Activated naive CD8-positive, alpha-beta T cell treated with anti-CD3 and anti-CD28 coated beads, Interleukin-2, amount 50 U/mL, for 16 hours (primary cell): ENCODE results near the gene STARD13.

Experiments used
- DNase-seq: peaks from one replicate; pipeline ENCODE4 v3.0.0-alpha.2; 2020; ENCODE audit warnings: low read depth, low spot score

STARD13 gene, protein sequence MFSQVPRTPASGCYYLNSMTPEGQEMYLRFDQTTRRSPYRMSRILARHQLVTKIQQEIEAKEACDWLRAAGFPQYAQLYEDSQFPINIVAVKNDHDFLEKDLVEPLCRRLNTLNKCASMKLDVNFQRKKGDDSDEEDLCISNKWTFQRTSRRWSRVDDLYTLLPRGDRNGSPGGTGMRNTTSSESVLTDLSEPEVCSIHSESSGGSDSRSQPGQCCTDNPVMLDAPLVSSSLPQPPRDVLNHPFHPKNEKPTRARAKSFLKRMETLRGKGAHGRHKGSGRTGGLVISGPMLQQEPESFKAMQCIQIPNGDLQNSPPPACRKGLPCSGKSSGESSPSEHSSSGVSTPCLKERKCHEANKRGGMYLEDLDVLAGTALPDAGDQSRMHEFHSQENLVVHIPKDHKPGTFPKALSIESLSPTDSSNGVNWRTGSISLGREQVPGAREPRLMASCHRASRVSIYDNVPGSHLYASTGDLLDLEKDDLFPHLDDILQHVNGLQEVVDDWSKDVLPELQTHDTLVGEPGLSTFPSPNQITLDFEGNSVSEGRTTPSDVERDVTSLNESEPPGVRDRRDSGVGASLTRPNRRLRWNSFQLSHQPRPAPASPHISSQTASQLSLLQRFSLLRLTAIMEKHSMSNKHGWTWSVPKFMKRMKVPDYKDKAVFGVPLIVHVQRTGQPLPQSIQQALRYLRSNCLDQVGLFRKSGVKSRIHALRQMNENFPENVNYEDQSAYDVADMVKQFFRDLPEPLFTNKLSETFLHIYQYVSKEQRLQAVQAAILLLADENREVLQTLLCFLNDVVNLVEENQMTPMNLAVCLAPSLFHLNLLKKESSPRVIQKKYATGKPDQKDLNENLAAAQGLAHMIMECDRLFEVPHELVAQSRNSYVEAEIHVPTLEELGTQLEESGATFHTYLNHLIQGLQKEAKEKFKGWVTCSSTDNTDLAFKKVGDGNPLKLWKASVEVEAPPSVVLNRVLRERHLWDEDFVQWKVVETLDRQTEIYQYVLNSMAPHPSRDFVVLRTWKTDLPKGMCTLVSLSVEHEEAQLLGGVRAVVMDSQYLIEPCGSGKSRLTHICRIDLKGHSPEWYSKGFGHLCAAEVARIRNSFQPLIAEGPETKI

DNA sequence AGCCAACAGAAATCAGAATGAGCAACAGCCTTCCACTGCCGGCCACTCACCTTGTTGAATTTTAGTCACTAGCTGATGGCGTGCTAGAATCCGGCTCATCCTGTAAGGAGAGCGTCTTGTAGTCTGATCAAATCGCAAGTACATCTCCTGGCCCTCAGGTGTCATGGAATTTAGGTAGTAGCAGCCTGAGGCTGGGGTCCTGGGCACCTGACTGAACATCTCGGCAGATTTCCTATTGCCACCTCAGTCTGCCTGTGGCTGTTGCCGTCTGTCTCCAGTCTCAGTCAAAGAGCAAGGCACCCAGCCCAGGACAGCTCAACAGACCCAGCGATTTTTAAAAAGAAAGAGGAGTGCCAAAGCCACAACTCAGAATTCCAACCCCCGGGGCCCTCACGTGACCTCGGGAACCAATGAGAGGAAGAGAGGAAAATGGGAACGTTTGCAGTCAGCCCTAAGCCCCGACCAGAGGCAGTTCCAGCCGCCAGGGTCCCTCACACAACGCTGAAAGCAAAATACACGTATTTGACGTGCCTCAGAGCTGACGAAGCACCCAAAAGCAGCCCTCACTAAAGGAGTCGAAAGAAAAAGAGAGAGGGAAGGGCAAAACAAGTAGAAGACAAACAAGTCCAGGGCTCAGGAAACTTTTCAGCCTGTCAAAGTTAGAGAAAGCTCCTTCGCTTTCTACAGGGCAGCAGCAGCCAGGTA lies at the start of gene STARD13:
Gene STARD13 (minus strand): TSS at position 336 of the 705 bp plus-strand sequence. CDS start 117 bp downstream, at position 219.
- no peak for DNase-seq

- no peak for DNase-seq
Observed at GRCh38 chr13:33334831-33335230, 49.3 kb upstream of the STARD13 start.

- DNase-seq = no peak
Observed at GRCh38 chr13:33331962-33332361, 46.4 kb upstream of the STARD13 start.

GRCh38 chr13:33330483-33330882 lies 44.9 kb upstream of the STARD13 start:
- no peak for DNase-seq

DNA sequence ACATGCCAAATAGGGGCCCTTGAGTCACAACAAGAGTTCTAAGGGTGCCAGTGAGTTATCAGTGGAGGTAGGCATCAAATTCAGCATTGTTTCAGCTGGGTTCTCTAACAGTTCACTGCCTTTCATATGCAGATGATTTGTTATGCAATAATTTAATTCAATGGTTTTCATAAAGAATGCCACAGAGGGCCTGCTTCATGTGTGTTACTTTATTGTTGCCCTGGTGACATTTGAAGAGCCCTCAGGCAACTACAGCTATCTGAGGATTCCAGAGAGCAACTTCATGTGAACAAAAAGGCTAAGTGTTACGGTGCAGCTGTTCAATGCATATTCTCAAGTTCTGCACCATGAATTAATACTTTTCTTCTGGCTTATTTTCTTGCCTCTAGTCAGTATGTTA lies 43.1 kb upstream of the STARD13 start:
- DNase-seq = no peak

DNA sequence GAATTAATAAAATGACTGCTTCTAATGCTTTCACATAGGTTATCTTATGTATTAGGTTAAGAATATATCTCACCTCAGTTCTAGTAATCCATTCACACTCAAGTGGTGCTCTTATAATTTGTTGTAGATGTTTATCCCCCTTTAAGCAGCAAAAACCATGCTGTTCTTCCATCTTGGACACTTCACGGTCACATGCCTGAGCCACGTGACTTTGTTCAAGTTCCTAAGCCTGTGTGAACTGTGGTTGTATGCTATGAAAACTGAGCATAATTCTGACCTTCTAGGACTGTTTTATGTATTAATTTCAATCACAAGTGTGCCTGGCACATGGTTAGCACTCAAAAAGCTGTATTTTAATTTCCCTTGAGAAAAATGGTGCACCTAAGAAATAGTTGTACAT lies 41.2 kb upstream of the STARD13 start:
- DNase-seq = no peak

DNA sequence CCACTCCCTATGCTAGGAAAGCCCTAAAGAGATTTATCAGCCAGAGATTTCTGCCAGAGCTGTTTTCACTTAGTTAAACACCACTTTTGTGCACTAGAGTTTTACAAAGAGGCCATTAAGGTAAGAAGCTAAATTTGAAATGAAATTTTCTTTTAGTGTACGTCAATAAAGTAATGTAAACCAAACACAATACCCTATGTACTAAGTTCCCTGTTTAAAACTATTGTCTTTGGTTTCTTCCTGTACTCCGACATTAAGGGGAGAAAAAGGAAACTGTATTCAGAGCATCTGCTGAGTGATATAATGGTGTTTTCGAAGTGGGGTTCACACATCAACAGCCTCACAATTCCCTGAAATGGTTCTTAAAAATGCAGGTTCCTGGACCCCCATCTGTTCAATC lies 40.7 kb upstream of the STARD13 start:
- DNase-seq = no peak

DNA sequence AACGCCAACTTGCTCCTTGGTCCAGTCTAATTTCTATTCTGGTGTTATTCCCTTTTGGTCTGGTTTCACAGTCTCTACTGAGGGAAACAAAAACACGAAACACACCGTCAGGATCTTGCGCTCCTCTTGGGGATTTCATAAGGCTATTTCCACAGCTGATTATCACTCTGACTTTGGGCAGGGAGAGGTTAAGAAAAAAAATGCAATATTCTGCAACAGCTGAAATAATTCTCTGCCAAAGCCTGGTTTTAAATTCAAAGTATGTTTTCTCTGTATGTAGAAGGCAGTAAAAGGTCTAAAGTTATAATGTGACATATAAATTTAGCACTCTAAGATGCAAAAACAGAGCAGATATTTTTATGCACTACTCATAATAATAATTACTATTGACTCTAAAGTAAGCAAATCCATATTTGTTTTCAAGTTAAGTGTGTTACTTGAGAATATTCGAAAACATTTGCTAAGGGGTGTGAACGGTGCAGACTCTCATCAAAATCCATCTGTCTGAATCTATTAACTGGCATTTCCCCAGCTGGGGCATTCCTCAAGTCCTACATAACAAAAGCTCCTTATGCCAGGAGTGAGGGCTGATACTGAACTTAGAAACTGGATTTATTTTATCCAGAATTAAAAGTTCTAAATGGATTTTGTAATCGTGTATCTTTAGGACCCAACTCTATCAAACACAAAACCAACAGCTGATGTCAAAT lies 38.4 kb upstream of the STARD13 start:
- no peak for DNase-seq

DNA sequence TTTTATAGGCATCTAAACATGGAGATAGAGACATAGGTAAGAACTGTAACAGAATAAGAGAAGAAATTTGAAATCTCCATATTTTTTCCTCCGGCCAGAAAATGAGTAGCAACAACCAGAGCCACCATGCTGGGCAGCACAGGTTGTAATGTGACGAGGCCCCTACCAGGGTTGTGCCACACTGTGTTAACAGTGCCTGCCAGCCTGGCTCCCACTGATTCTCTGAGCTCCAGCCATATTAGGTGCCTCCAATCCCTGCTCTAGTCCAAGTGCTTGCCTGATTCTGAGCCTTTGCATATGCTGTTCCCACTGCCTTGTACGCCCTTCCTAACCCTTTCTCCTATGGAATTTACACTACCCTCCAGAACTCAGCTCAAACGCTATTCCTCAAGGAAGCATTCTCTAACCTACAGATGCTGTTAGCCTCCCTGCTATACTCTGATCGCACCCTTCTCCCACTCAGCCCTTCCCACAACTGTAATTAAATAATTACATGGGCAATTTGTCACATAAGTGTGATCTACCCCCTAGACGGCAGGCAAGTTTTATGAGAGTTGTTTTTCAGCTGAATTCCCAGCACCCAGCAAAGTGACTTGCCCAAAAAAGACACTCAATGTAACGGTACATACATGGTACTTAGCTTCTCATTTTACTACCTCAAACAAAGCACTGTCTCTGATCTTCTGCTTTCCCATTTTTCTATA lies 37.6 kb upstream of the STARD13 start:
- DNase-seq = no peak

DNA sequence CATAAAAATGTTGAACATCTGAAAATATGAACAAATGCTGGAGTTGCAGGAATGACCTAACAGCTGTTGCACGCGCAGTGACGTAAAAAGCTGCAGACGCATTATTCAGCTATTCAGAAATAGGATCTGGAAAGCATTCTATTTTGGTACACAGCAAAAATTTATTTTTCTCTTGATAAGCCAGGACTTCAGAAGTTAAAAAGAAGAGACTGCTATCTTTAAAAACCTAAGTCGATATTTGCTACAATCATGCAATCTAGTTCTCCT lies 36.9 kb upstream of the STARD13 start:
- no peak for DNase-seq

GRCh38 chr13:33321686-33322542 lies 36.4 kb upstream of the STARD13 start:
- no peak for DNase-seq

GRCh38 chr13:33319859-33320258 lies 34.3 kb upstream of the STARD13 start:
- no peak for DNase-seq

DNA sequence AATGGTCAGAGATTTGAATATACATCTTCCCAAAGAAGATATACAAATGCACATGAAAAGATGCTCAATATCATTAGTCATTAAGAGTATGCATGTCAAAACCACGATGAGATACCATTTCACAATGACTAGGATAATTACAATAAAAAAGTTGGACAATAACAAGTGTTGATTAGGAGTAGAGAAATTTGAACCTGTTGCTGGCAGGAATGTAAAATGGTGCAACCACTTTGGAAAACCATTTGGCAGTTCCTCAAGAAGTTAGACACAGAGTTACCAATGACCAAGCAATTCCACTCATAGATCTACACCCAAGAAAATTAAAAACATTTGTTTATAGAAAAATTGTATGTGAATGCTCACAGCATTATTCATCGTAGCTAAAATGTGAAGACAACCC lies 33.2 kb upstream of the STARD13 start:
- DNase-seq = no peak

- DNase-seq = no peak
Observed at GRCh38 chr13:33318037-33318436, 32.5 kb upstream of the STARD13 start.

GRCh38 chr13:33316890-33317289 lies 31.3 kb upstream of the STARD13 start:
- DNase-seq = no peak

- no peak for DNase-seq
Observed at GRCh38 chr13:33313504-33313903, 27.9 kb upstream of the STARD13 start.

DNA sequence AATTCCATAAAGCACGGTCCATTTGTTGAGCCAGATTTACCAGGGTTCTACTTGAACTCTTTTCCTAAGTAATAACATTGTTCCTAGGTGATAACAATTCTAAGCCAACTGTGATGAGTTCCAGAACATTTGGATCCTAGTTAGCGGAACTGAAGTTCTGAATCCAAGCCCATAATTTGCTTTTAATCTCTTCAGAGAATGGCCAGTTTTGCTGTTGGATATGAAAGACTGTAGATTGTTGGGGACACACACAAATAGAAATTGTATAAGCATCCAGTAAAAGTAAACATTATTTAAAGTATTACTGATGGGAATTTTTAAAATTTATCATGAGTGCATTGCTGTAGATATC lies 27.3 kb upstream of the STARD13 start:
- DNase-seq = no peak

GRCh38 chr13:33312150-33312860 lies 26.8 kb upstream of the STARD13 start:
- no peak for DNase-seq

DNA sequence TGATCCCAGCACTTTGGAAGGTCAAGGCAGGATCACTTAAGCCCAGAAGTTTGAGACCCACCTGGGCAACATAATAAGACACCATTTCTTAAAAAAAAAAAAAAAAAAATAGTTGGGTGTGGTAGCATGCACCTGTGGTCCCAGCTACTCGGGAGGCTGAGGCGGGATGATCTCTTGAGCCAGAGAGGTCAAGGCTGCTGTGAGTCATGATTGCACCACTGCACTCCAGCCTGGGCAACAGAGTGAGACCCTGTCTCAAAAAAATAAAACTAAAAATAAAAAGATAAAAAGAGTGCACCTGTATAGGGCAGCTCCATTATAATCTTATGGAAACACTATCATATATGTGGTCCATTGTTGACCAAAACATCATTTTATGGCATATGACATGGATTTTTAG lies 25.5 kb upstream of the STARD13 start:
- DNase-seq = no peak
